Ascending aorta (tissue), 2 donors: ENCODE results near the gene CEP112. TPM values are rescaled to one million over a fixed set of nuclear protein-coding genes. Genes with fewer than 3 reads are reported as not detected.

Experiments used
- DNase-seq, 2 donors: peaks; one replicate each; pipeline ENCODE4 v3.0.0-alpha.2; 2019; ENCODE audit warnings: low spot score in 2 of 2
- H3K27ac ChIP-seq, 2 donors: fragments of 200-600 bp; sonication (generic); one replicate each; pipeline ENCODE4 v1.5.1; 2016 to 2017; ENCODE audit warnings: mild to moderate bottlenecking in 1 of 2
- H3K27me3 ChIP-seq: fragments of 200-600 bp; sonication (generic); one replicate; pipeline ENCODE4 v1.5.1; 2017
- H3K36me3 ChIP-seq, 2 donors: fragments of 200-600 bp; sonication (generic); one replicate each; pipeline ENCODE4 v1.5.1; 2016
- H3K4me1 ChIP-seq, 2 donors: fragments of 200-600 bp; sonication (generic); one replicate each; pipeline ENCODE4 v1.5.1; 2016 to 2017; ENCODE audit warnings: mild to moderate bottlenecking in 1 of 2
- H3K4me3 ChIP-seq, 2 donors: fragments of 200-600 bp; sonication (generic); one replicate each; pipeline ENCODE4 v1.5.1; 2016 to 2017; ENCODE audit warnings: mild to moderate bottlenecking in 1 of 2
- H3K9me3 ChIP-seq, 2 donors: fragments of 200-600 bp; sonication (generic); one replicate each; pipeline ENCODE4 v1.5.1; 2016
- CTCF ChIP-seq, 3 experiments: fragments of 200-600 bp in 2 of 3; fragments of 450-650 bp in 1 of 3; sonication (generic) in 2 of 3; IDR thresholded peaks; one replicate each; pipeline ENCODE4 v1.5.1; 2016 to 2019; ENCODE audit warnings: antibody characterized with exemption in 3 of 3, mild to moderate bottlenecking in 1 of 3, moderate library complexity in 1 of 3
- intact Hi-C: fragments of 100-400 bp; cut with DNase I; formaldehyde crosslinking; loops from one replicate; pipeline ENCODE4 v1.15.1; 2023
- total RNA-seq: library from RNA; depleted of rRNA; stranded (reverse); fragments of >200 nt; gene quantifications from one replicate; pipeline ENCODE4 v1.1.0, GENCODE V29; 2016

CEP112 gene
- total RNA-seq, 1 donor from 2014 or later: 11.4 TPM

DNA sequence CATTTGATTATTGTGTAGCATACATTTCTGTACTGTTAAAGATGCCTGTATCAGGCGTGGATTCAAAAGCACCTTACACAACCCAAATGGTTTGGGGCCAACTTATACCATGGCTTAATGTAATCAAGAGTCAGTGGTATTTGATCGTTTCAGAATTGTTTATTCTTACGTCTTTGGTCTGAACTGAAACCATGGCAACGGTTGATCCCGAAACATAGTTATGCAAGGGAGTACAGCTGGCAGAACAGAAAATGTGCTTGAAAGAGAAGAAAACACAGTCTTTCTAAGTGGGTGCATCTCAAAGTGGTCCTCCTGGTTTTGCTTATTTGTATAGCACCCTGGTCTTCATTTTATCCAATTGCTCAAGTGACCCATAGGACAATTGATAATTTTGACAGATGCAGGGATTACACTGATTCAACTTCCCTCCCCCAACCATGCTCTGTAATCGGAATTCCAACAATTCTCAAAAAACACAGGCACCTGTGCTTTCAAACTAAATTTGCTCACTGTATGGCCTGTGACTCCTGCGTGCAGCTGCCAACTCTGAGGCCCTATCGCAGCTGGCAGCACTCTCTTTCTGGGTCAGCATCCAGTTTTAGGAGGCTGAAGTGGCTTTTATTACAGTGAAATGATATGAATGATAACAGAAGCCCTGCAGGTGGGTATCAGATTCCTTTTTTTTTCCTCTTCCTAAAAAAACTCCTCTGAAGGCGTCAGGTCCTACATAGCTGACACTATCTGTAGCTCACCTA lies 553.5 kb downstream of the CEP112 start:
- H3K4me1 ChIP-seq: no peaks in the 10 kb centered on the region
- no peaks in the 10 kb centered on the region for H3K27me3 ChIP-seq
- no peak for TF ChIP-seq CTCF (IDR thresholded peaks at IDR 0.05)
- no peak overlapping the region for H3K27ac ChIP-seq
- H3K9me3 ChIP-seq: no peaks in the 10 kb centered on the region
- H3K4me3 ChIP-seq: no peak overlapping the region
- no peaks in the 10 kb centered on the region for H3K36me3 ChIP-seq
- intact Hi-C loops: no loop called here
- no peak for DNase-seq

- Histone ChIP-seq H3K27me3 (no peaks in the 10 kb centered on the region), H3K4me1 (no peaks in the 10 kb centered on the region), H3K9me3 (no peaks in the 10 kb centered on the region), H3K4me3 (no peak overlapping the region), H3K27ac (no peak overlapping the region), H3K36me3 (no peaks in the 10 kb centered on the region)
- DNase-seq: no peak
- intact Hi-C loops: no loop called here
- TF ChIP-seq CTCF (IDR thresholded peaks at IDR 0.05): no peak
These were observed 554.1 kb downstream of the CEP112 start for GRCh38 chr17:65637786-65638185.

DNA sequence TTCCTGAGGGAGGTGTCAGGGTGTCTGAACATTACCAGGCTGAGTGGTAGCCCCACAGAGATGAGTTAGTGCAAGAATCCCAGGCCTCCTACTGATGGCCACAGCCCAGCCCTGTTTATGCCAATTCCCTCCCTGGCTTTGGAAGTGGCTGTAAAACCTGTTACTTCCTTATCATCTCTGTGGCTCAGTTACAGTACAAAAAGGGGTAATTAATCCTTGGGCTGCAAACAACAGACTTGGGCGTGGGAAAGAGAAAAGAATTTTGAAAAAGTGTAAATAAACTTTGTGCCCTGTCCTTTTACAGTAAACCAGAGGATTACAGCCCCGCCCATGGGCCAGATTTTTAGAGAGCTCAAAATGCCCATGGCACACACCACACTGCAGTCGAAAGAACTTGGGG lies 557.4 kb downstream of the CEP112 start:
- Histone ChIP-seq H3K27me3 (no peaks in the 10 kb centered on the region), H3K4me3 (no peak overlapping the region), H3K9me3 (no peaks in the 10 kb centered on the region), H3K4me1 (no peaks in the 10 kb centered on the region), H3K27ac (no peak overlapping the region), H3K36me3 (no peaks in the 10 kb centered on the region)
- no peak for TF ChIP-seq CTCF (IDR thresholded peaks at IDR 0.05)
- DNase-seq: no peak
- intact Hi-C loops: no loop called here

DNA sequence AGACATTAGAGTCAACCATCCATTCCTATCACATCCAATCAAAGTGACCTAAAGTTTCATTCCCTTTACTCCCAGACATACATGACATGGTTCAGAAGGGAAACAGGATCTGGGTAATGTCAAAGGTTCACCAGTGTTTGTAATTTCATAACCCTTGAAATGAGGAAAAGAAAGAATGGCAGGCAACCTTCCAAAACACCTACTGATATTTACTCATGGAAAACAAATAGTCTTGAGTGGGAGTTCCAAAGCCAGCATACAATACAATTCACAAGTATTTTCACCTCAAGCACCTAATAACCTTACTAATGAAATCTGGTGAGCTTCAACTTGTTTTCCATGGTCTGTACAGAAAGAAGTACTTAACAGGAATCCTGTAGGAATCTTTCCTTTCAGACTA lies 557.9 kb downstream of the CEP112 start:
- H3K4me3 ChIP-seq: no peak overlapping the region
- no peaks in the 10 kb centered on the region for H3K4me1 ChIP-seq
- DNase-seq: no peak
- H3K36me3 ChIP-seq: no peaks in the 10 kb centered on the region
- no peaks in the 10 kb centered on the region for H3K27me3 ChIP-seq
- no peak overlapping the region for H3K27ac ChIP-seq
- intact Hi-C loops: no loop called here
- H3K9me3 ChIP-seq: no peaks in the 10 kb centered on the region
- no peak for TF ChIP-seq CTCF (IDR thresholded peaks at IDR 0.05)

- H3K36me3 ChIP-seq: no peaks in the 10 kb centered on the region
- H3K9me3 ChIP-seq: no peaks in the 10 kb centered on the region
- no peaks in the 10 kb centered on the region for H3K4me1 ChIP-seq
- TF ChIP-seq CTCF (IDR thresholded peaks at IDR 0.05): no peak
- H3K27ac ChIP-seq: no peak overlapping the region
- DNase-seq: no peak
- no peaks in the 10 kb centered on the region for H3K27me3 ChIP-seq
- intact Hi-C loops: no loop called here
- no peak overlapping the region for H3K4me3 ChIP-seq
These were observed 558.6 kb downstream of the CEP112 start for GRCh38 chr17:65633146-65633881.
